CD4-positive, CD25-positive, alpha-beta regulatory T cell (primary cell): ENCODE data around the gene GULP1. TPM values are rescaled to one million over a fixed set of nuclear protein-coding genes. Genes with fewer than 3 reads are reported as not detected.

Source experiments
- ATAC-seq, 2 donors: fragments of 150-1000 bp; cut with Tn5 transposase; one replicate each; pipeline ENCODE4 v1.10.0; 2021; ENCODE audit warnings: low read depth in 2 of 2, moderate number of reproducible peaks in 2 of 2, moderate library complexity in 1 of 2
- DNase-seq, 3 donors: peaks; one replicate each; pipeline versions ENCODE4 v3.0.0 to v3.0.0-alpha.2; 2012 to 2022; ENCODE audit warnings: mixed read lengths in 1 of 3
- H3K27ac ChIP-seq: one replicate; pipeline ENCODE4 v1.7.0; 2013; ENCODE audit warnings: mild to moderate bottlenecking, low read length; ENCODE audit not compliant: insufficient read depth, poor library complexity, severe bottlenecking
- H3K27me3 ChIP-seq: one replicate; pipeline ENCODE4 v1.7.0; 2013; ENCODE audit warnings: low read length; ENCODE audit not compliant: control insufficient read depth, insufficient read depth
- H3K36me3 ChIP-seq: one replicate; pipeline ENCODE4 v1.7.0; 2013; ENCODE audit warnings: mild to moderate bottlenecking, low read length, moderate library complexity; ENCODE audit not compliant: control insufficient read depth, insufficient read depth
- H3K4me1 ChIP-seq: 2 replicates; pipeline ENCODE4 v1.7.0; 2013; ENCODE audit warnings: mild to moderate bottlenecking, low read length; ENCODE audit not compliant: insufficient read depth, control insufficient read depth, poor library complexity, severe bottlenecking
- H3K4me3 ChIP-seq: one replicate; pipeline ENCODE4 v1.7.0; 2013; ENCODE audit warnings: low read depth, mild to moderate bottlenecking, low read length, moderate library complexity
- H3K9me3 ChIP-seq, 2 experiments: 1 replicate in 1 of 2; 2 replicates in 1 of 2; pipeline ENCODE4 v1.7.0; 2013; ENCODE audit warnings: low read length in 2 of 2, mild to moderate bottlenecking in 1 of 2, moderate library complexity in 1 of 2; ENCODE audit not compliant: control insufficient read depth in 2 of 2
- H3K27ac Mint-ChIP-seq, 3 donors: one replicate each; pipeline ENCODE4 v1.8.0; 2020 to 2022; ENCODE audit warnings: mild to moderate bottlenecking in 3 of 3, mixed read lengths in 3 of 3, moderate library complexity in 2 of 3
- H3K27me3 Mint-ChIP-seq: one replicate; pipeline ENCODE4 v1.8.0; 2022; ENCODE audit warnings: mild to moderate bottlenecking, mixed read lengths
- H3K36me3 Mint-ChIP-seq: one replicate; pipeline ENCODE4 v1.8.0; 2020; ENCODE audit warnings: mixed read lengths
- H3K4me1 Mint-ChIP-seq, 4 donors: one replicate each; pipeline ENCODE4 v1.8.0; 2020 to 2022; ENCODE audit warnings: mixed read lengths in 4 of 4, mild to moderate bottlenecking in 1 of 4
- H3K4me3 Mint-ChIP-seq, 4 donors: one replicate each; pipeline ENCODE4 v1.8.0; 2020 to 2022; ENCODE audit warnings: mild to moderate bottlenecking in 4 of 4, mixed read lengths in 4 of 4, moderate library complexity in 3 of 4
- H3K9me3 Mint-ChIP-seq, 7 donors: one replicate each; pipeline ENCODE4 v1.8.0; 2020 to 2022; ENCODE audit warnings: mixed read lengths in 7 of 7, mild to moderate bottlenecking in 3 of 7, moderate library complexity in 2 of 7
- polyA plus RNA-seq, 4 donors: library from polyadenylated mRNA; unstranded; fragments of 300-500 nt; fragmentation: Illumina TruSeq; gene quantifications; one replicate each; pipeline ENCODE4 v1.2.3, GENCODE V29; 2021
- total RNA-seq: library from RNA; stranded (reverse); gene quantifications from one replicate; pipeline ENCODE4 v1.2.3, GENCODE V29; 2022

Gene GULP1
- total and polyA plus RNA-seq, 5 donors from 2014 or later, result not detected

DNA sequence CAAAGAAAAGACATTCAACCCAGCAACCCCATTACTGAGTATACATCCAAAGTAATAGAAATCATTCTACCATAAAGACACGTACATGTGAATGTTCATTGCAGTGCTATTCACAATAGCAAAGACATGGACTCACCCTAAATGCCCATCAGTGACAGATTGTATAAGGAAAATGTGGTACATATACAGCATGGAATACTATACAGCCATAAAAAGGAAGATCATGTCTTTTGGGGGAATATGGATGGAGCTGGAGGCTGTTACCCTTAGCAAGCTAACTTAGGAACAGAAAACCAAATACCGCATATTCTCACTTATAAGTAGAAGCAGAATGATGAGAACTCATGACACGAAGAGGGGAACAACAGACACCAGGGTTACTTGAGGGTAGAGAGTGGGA is 145.9 kb downstream of the GULP1 start:
- Mint-ChIP-seq H3K4me1 (no peaks in the 10 kb centered on the region), H3K27me3 (no peaks in the 10 kb centered on the region), H3K9me3 (peaks cover 0 to 4% (median 0%) of the 10 kb centered on the region in 7 donors), H3K27ac (no peak overlapping the region), H3K4me3 (no peak overlapping the region), H3K36me3 (no peaks in the 10 kb centered on the region)
- no peak for DNase-seq
- Histone ChIP-seq H3K27me3 (no peaks in the 10 kb centered on the region), H3K27ac (no peak overlapping the region), H3K9me3 (no peaks in the 10 kb centered on the region), H3K36me3 (no peaks in the 10 kb centered on the region), H3K4me1 (no peaks in the 10 kb centered on the region), H3K4me3 (no peak overlapping the region)
- ATAC-seq, result no peak

DNA sequence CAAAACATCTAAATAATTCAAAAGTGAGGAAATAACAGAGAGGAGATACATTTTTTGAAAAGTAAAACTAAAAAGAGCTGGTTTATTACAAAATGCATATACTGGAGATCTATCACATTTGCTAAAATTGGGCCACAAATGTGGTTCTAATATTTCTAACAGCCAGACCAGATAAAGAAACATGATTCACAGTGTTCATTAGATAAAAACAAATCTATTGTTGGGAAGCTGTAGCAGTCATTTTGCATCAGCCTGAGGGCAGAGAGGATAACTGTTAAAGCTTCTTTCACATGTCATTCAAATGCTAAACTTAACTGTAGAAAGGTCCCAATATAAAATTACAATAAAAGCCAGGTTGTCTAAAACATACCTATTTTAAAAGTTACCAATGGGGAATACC is 148.3 kb downstream of the GULP1 start:
- no peaks in the 10 kb centered on the region for H3K4me1 ChIP-seq
- Mint-ChIP-seq H3K4me3 (no peak overlapping the region), H3K27ac (no peak overlapping the region), H3K36me3 (no peaks in the 10 kb centered on the region), H3K9me3 (peaks cover 0 to 4% (median 0%) of the 10 kb centered on the region in 7 donors), H3K4me1 (no peaks in the 10 kb centered on the region), H3K27me3 (no peaks in the 10 kb centered on the region)
- H3K27me3 ChIP-seq, result no peaks in the 10 kb centered on the region
- H3K9me3 ChIP-seq, result no peaks in the 10 kb centered on the region
- ATAC-seq (no peak), DNase-seq (no peak)
- H3K4me3 ChIP-seq, result no peak overlapping the region
- no peak overlapping the region for H3K27ac ChIP-seq
- no peaks in the 10 kb centered on the region for H3K36me3 ChIP-seq

GRCh38 chr2:188440849-188441248 is 149.2 kb downstream of the GULP1 start:
- Histone ChIP-seq H3K9me3 (no peaks in the 10 kb centered on the region), H3K27me3 (no peaks in the 10 kb centered on the region), H3K4me3 (no peak overlapping the region), H3K4me1 (no peaks in the 10 kb centered on the region), H3K27ac (no peak overlapping the region), H3K36me3 (no peaks in the 10 kb centered on the region)
- DNase-seq, result no peak
- peaks cover 0 to 4% (median 0%) of the 10 kb centered on the region in 7 donors for H3K9me3 Mint-ChIP-seq
- no peaks in the 10 kb centered on the region for H3K27me3 Mint-ChIP-seq
- ATAC-seq, result no peak
- H3K36me3 Mint-ChIP-seq, result no peaks in the 10 kb centered on the region
- no peaks in the 10 kb centered on the region for H3K4me1 Mint-ChIP-seq
- no peak overlapping the region for H3K4me3 Mint-ChIP-seq
- no peak overlapping the region for H3K27ac Mint-ChIP-seq

DNA sequence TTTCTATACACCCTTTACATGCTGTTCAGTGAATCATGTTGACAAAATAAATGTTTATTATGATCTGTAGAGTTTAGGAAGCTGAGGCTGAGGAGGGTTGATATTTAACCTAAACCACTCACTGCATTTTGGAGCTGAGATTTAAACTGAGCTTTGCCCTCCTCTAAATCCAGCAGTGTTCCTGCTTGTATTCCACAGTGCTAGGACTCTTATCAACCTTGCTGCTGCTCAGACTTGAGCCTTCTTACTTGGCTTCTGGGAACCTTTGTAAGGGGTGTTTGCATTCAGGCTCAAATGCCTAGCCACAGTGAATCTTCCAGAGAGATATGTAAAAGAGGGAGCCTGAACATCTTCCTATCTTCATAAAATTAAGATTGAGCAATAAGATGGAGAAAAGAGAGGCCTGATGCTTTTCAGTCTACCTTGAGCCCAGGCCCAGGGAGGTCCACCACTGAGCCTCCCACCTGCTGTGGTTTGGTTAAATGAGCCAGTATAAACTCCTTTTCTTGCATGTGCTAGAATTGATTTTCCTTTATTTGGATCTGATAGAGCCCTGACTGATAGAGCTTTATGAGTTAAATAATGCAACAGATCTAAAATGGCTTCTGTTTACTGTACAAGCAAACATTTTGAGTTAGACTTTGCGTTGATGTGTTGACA is 149.7 kb downstream of the GULP1 start:
- Histone ChIP-seq H3K27me3 (no peaks in the 10 kb centered on the region), H3K27ac (no peak overlapping the region), H3K9me3 (no peaks in the 10 kb centered on the region), H3K4me3 (no peak overlapping the region), H3K4me1 (no peaks in the 10 kb centered on the region), H3K36me3 (no peaks in the 10 kb centered on the region)
- H3K36me3 Mint-ChIP-seq, result no peaks in the 10 kb centered on the region
- no peak overlapping the region for H3K27ac Mint-ChIP-seq
- peaks cover 0 to 4% (median 0%) of the 10 kb centered on the region in 7 donors for H3K9me3 Mint-ChIP-seq
- ATAC-seq (no peak), DNase-seq (no peak)
- H3K4me3 Mint-ChIP-seq, result no peak overlapping the region
- no peaks in the 10 kb centered on the region for H3K4me1 Mint-ChIP-seq
- H3K27me3 Mint-ChIP-seq, result no peaks in the 10 kb centered on the region

DNA sequence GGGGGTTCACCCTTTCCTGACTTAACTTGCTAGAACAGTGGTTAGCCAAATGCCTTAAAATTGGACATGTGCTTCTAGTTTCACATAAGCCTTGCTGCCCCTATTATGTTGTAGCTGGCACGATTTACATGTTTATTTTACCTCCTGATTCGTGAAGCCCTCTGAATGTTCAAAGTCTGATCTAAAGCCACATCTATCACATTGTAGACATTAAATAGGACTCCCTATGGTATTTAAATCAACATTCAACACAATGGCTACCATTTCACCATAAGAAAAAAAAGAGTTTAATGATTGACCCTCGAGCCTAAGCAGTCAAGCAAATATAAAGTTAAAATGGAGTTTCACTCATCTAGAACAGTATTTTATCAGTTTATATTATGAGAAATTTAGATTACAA is 151.5 kb downstream of the GULP1 start:
- H3K4me3 ChIP-seq, result no peak overlapping the region
- H3K9me3 ChIP-seq, result no peaks in the 10 kb centered on the region
- no peak overlapping the region for H3K4me3 Mint-ChIP-seq
- no peaks in the 10 kb centered on the region for H3K27me3 ChIP-seq
- no peaks in the 10 kb centered on the region for H3K27me3 Mint-ChIP-seq
- DNase-seq (no peak), ATAC-seq (no peak)
- H3K4me1 ChIP-seq, result no peaks in the 10 kb centered on the region
- H3K9me3 Mint-ChIP-seq, result peaks cover 0 to 6% (median 1%) of the 10 kb centered on the region in 7 donors
- no peaks in the 10 kb centered on the region for H3K36me3 Mint-ChIP-seq
- H3K4me1 Mint-ChIP-seq, result no peaks in the 10 kb centered on the region
- no peak overlapping the region for H3K27ac Mint-ChIP-seq
- H3K27ac ChIP-seq, result no peak overlapping the region
- H3K36me3 ChIP-seq, result no peaks in the 10 kb centered on the region

DNA sequence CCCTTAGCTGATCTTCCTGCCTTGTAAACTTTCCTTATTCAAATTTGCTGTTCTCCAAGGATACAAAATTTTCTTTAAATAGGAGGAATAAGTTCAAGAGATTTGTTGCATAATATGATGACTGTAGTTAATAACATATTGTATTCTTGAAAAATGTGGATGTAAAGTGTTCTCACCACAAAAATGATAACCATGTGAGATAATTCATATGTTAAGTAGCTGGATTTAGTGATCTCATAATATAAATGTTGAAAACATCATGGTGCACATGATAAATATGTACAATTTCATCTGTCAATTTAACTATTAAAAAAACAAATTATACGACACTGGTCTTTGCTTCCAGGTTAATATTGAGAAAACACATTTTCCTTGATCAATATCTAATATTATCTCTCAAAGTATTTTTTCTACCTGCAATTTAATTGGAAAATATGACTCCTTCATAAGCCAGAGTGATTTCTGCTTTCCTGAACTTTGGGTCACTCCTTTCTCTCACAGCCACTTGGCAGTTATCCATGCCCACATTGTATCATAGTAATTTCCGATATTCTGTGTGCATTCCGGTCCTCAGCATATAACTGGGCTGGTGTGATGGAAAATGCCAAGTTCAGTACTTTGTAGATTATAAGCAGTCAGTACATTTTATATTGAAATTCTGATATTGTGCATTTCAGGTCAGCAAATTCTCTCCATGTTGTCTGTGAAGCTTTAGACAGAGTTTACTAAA is 152.6 kb downstream of the GULP1 start:
- Mint-ChIP-seq H3K36me3 (no peaks in the 10 kb centered on the region), H3K27me3 (no peaks in the 10 kb centered on the region)

DNA sequence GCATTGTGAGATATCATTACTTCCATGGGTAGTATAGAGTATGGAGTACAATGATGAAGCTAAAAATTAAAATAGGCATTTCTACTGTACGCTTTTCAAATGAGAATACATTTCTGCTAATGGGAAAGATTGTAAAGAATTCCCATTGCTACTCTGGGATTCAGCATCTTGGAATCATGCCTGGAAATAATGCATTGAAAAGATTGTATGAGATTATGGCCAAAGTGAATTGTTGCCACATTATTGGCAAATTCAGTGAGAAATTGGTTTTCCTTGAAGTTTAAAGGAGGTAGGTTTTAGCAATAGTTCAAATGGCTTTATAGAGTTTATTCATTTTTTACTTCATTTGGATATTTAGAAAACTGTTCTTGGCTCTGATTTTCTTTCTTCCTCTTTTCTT is 157.9 kb downstream of the GULP1 start:
- no peaks in the 10 kb centered on the region for H3K36me3 Mint-ChIP-seq
- ATAC-seq, result no peak
- no peak overlapping the region for H3K4me3 Mint-ChIP-seq
- H3K27me3 Mint-ChIP-seq, result no peaks in the 10 kb centered on the region
- no peak overlapping the region for H3K27ac Mint-ChIP-seq
- no peak for DNase-seq
- peaks cover 0 to 6% (median 0%) of the 10 kb centered on the region in 7 donors for H3K9me3 Mint-ChIP-seq
- no peak overlapping the region for H3K27ac ChIP-seq
- no peaks in the 10 kb centered on the region for H3K9me3 ChIP-seq
- no peak overlapping the region for H3K4me3 ChIP-seq
- H3K4me1 Mint-ChIP-seq, result no peaks in the 10 kb centered on the region
- H3K27me3 ChIP-seq, result no peaks in the 10 kb centered on the region
- no peaks in the 10 kb centered on the region for H3K4me1 ChIP-seq
- no peaks in the 10 kb centered on the region for H3K36me3 ChIP-seq

More for the DNA sequence above, 152.6 kb downstream of the GULP1 start:
- DNase-seq, result no peak
- Mint-ChIP-seq H3K27ac (no peak overlapping the region), H3K4me1 (no peaks in the 10 kb centered on the region), H3K4me3 (no peak overlapping the region), H3K9me3 (peaks cover 0 to 6% (median 2%) of the 10 kb centered on the region in 7 donors)
- H3K4me1 ChIP-seq, result no peaks in the 10 kb centered on the region
- H3K27ac ChIP-seq, result no peak overlapping the region
- ATAC-seq, result no peak
- H3K27me3 ChIP-seq, result no peaks in the 10 kb centered on the region
- H3K4me3 ChIP-seq, result no peak overlapping the region
- H3K9me3 ChIP-seq, result no peaks in the 10 kb centered on the region
- H3K36me3 ChIP-seq, result no peaks in the 10 kb centered on the region

GRCh38 chr2:188449971-188450370 is 158.3 kb downstream of the GULP1 start:
- H3K4me3 ChIP-seq, result no peak overlapping the region
- Mint-ChIP-seq H3K36me3 (no peaks in the 10 kb centered on the region), H3K9me3 (peaks cover 0 to 6% (median 0%) of the 10 kb centered on the region in 7 donors), H3K27ac (no peak overlapping the region), H3K4me1 (no peaks in the 10 kb centered on the region), H3K27me3 (no peaks in the 10 kb centered on the region), H3K4me3 (no peak overlapping the region)
- ATAC-seq (no peak), DNase-seq (no peak)
- no peaks in the 10 kb centered on the region for H3K9me3 ChIP-seq
- H3K36me3 ChIP-seq, result no peaks in the 10 kb centered on the region
- no peaks in the 10 kb centered on the region for H3K4me1 ChIP-seq
- no peak overlapping the region for H3K27ac ChIP-seq
- no peaks in the 10 kb centered on the region for H3K27me3 ChIP-seq
